ENCODE results near the gene ADCYAP1R1. TPM values are rescaled to one million over a fixed set of nuclear protein-coding genes. Genes with fewer than 3 reads are reported as not detected.

ADCYAP1R1 gene
- total RNA-seq, 1 experiment from 2014 or later = not detected

DNA sequence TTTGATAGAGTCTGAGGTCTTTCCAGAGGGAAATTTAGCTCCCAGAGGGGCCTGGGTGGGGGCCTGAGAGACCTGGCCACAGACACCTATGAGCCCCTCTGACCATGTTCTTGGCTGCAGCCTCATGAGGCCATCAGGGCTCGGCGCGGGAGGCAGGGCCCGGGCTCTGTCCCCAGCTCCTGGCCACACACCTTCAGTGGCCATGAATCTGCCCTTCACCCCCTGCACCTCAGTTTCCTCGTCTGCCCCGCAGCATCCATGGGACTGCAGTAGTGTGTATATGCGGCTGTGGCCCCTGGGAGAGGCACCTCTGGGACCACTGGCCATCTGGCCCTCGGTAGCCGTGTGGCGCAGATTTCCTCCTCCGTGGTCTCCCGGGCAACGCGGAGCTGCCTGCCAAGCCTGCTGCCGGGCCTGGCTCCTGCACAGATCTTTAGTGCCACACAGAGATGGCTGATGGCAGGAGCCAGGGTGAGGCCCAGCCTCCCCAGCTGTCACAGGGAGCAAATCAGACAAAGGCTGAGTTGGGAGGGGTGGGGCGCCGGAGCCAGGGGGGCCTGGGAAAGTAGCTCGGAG, 23.6 kb upstream of the ADCYAP1R1 start:
- Histone ChIP-seq H3K36me3 (no peaks in the 10 kb centered on the region), H3K9me3 (no peaks in the 10 kb centered on the region), H3K4me3 (no peak overlapping the region), H3K27me3 (no peaks in the 10 kb centered on the region)
- DNase-seq = no peak

GRCh38 chr7:31029251-31030042, 22.7 kb upstream of the ADCYAP1R1 start:
- Histone ChIP-seq H3K27me3 (no peaks in the 10 kb centered on the region), H3K4me3 (no peak overlapping the region), H3K9me3 (no peaks in the 10 kb centered on the region), H3K36me3 (no peaks in the 10 kb centered on the region)
- no peak for DNase-seq

GRCh38 chr7:31033674-31034300, 18.3 kb upstream of the ADCYAP1R1 start:
- H3K36me3 ChIP-seq = no peaks in the 10 kb centered on the region
- DNase-seq = no peak

DNA sequence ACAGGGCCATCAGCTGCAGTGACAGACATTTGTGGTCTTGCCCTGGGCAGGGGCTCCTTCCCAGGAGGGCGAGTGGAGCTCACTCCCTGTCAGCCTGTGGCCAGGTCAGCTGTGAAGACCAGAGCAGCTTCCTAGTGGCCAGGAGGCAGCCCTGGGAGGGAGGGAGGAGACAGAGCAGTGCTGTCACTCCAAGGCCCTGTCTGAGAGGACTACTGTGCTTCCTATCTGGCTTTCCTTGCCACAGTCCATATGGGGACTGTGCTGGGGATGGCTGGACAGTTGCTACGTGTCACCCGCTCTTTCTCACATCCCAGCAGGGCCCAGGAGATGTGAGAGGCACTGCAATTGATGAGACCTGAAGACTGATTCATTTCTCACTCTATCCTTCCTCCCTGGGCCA, 15.2 kb upstream of the ADCYAP1R1 start:
- H3K9me3 ChIP-seq = no peaks in the 10 kb centered on the region
- H3K36me3 ChIP-seq = no peaks in the 10 kb centered on the region
- no peaks in the 10 kb centered on the region for H3K27me3 ChIP-seq
- no peak overlapping the region for H3K4me3 ChIP-seq
- no peak for DNase-seq

More at GRCh38 chr7:31033674-31034300, 18.3 kb upstream of the ADCYAP1R1 start:
- Histone ChIP-seq H3K27me3 (no peaks in the 10 kb centered on the region), H3K4me3 (no peak overlapping the region), H3K9me3 (no peaks in the 10 kb centered on the region)

DNA sequence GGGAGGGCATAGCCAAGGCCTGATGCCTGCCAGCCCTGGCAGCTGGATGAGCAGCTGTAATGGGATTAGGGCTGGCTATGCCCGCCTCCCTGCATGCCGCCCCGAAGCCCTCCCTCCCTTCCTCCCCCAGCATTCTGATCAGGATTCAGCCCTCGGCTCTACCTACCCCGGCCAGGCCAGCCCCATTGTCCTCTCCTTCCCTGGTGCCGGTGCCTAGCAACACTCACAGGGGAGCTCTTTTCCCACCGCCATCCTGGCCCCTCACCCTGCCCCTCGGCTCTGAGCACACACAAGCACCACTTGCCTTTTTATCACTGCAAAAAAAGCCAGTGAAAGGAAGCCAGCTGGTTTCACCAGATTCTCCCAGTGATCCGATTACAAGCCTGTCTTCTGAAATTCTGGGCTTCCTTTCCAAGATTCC, 9.0 kb upstream of the ADCYAP1R1 start:
- no peak for DNase-seq
- H3K27me3 ChIP-seq = no peaks in the 10 kb centered on the region
- H3K4me3 ChIP-seq = no peak overlapping the region

DNA sequence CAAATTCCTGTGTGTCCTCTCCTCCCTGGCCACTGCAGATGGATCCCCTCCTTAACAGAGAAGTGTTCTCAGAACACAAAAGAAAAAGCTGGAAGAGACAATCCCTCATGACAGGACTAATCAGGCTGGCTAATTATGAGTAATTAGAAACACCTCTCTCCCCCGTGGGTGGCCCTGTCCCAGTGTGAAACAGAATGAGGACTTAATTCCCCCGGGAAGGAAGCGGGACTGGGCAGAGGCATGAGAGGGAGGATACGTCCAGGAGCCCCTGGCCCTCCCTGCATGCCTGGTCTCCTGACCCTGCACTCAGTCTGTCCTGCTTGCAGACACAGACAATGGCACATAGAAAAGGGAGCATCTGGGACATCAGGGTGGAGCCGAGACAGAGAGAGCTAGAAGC, 7.6 kb upstream of the ADCYAP1R1 start:
- Histone ChIP-seq H3K36me3 (no peaks in the 10 kb centered on the region), H3K9me3 (no peaks in the 10 kb centered on the region), H3K4me3 (no peak overlapping the region), H3K27me3 (no peaks in the 10 kb centered on the region)
- DNase-seq = no peak

More for the DNA sequence above, 9.0 kb upstream of the ADCYAP1R1 start:
- no peaks in the 10 kb centered on the region for H3K9me3 ChIP-seq
- no peaks in the 10 kb centered on the region for H3K36me3 ChIP-seq

- no peaks in the 10 kb centered on the region for H3K36me3 ChIP-seq
- H3K4me3 ChIP-seq = no peak overlapping the region
- H3K27me3 ChIP-seq = peaks cover 6% of the 10 kb centered on the region
- DNase-seq = no peak
- H3K9me3 ChIP-seq = no peaks in the 10 kb centered on the region
These were observed 5.4 kb upstream of the ADCYAP1R1 start for GRCh38 chr7:31046723-31047122.

DNA sequence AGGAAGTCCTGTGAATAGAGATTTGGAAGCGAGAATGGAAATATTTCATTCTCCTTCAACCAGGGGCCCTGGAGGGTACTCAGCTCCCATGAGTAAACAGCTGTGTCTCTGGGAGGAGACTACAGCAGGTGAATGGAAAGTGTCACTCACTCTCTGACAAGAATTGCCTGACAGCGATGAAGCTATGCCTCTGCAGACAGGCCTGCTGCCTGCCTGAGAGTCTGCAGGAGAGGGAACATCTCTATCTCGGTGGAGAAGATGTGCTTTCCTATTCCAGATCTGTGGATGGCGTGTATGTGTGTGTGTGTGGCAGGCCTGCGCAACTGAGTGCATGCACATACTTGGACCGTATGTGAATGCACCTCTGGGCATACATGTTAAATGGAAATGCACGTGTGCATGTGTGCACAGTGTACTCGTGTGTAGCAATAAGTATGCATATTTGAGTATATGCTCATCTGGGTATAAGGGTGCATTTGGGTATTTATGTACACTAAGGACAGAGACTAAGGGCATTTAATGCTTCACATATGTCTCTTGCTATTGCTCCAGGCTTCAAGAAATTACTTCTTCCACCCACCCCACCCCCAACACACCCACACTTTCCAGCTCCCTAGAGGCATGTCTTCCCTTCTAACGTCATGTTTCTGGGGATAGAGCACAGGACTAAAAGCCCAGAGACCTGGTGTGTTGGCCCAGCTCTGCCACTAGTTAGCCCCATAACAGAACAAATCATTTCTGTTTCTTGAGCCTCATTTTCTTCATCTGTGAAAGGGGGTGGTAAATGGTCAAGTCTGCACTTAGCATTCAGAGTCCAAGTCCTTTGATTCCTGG, 4.6 kb upstream of the ADCYAP1R1 start:
- H3K4me3 ChIP-seq = no peak overlapping the region
- no peak for DNase-seq
- no peaks in the 10 kb centered on the region for H3K36me3 ChIP-seq
- peaks cover 9% of the 10 kb centered on the region for H3K27me3 ChIP-seq
- no peaks in the 10 kb centered on the region for H3K9me3 ChIP-seq

GRCh38 chr7:31049005-31049765, 2.9 kb upstream of the ADCYAP1R1 start:
- no peaks in the 10 kb centered on the region for H3K36me3 ChIP-seq
- no peak overlapping the region for H3K4me3 ChIP-seq
- H3K27me3 ChIP-seq = peaks cover 18% of the 10 kb centered on the region
- no peak for DNase-seq
- H3K9me3 ChIP-seq = no peaks in the 10 kb centered on the region

GRCh38 chr7:31052487-31052840, 356 bp downstream of the ADCYAP1R1 start:
- no peak overlapping the region for H3K4me3 ChIP-seq
- H3K36me3 ChIP-seq = no peaks in the 10 kb centered on the region
- H3K9me3 ChIP-seq = no peaks in the 10 kb centered on the region
- peaks cover 18% of the 10 kb centered on the region for H3K27me3 ChIP-seq
- no peak for DNase-seq

DNA sequence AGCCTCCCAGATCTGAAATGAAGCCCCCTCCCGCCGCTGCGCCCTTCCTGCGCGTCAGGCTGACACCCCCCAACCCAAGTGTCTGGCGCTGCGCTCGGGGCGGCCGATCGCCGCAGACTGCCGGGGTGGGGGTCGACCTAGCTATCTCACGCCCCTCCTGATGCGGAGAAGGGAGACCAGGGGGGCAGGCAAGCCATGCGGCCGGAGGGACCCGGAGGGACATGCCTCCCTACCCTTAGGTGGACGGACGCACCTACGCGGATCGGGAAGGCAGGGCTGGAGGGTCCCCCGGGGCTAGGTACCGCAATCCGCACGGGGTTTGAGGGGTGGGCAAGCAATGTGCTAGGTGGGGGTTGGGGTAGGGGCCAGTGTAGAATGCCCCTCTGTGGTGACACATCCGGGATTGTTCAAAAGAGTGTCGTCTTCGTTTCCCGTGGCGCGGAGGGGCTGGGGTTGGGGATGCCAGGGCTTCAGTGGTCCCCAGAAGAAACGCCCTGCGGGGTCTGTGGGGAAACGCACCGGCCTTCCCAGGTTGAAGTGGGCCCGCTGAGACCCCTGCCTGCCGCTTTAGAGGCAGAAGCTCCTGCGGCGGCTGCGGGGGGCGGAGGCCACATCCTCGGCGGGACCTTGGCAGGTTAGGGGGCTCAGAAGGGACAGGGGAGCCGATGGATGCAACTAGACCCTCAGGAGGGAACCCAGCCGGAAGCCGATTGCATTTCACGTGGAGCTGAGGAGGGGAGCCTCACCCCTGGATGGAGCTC, 913 bp downstream of the ADCYAP1R1 start:
- Histone ChIP-seq H3K4me3 (no peak overlapping the region), H3K9me3 (no peaks in the 10 kb centered on the region), H3K27me3 (peaks cover 18% of the 10 kb centered on the region), H3K36me3 (no peaks in the 10 kb centered on the region)
- no peak for DNase-seq

GRCh38 chr7:31053986-31054385, 1.9 kb downstream of the ADCYAP1R1 start:
- no peaks in the 10 kb centered on the region for H3K9me3 ChIP-seq
- peaks cover 18% of the 10 kb centered on the region for H3K27me3 ChIP-seq
- DNase-seq = no peak
- H3K4me3 ChIP-seq = no peak overlapping the region
- H3K36me3 ChIP-seq = no peaks in the 10 kb centered on the region

- Histone ChIP-seq H3K9me3 (no peaks in the 10 kb centered on the region), H3K27me3 (peaks cover 18% of the 10 kb centered on the region)
- no peak for DNase-seq
These were observed 2.6 kb downstream of the ADCYAP1R1 start for GRCh38 chr7:31054608-31055278.

DNA sequence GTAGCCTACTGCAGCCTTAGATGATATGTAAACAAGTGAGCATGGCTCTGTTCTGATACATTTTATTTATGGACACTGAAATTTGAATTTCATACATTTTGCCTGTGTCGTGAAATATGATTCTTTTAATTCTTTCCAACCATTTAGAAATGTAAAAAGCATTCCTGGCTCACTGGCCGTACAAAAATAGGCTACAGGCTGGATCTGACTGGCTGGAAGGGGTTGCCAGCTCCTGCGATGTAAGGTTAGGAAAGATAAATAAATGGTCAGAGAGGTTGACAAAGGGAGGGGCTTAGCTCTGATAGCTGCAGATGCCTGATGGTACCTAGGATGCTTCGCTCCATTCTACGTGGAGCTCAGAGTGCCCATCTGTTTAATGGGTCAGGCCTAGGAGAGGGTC, 3.4 kb downstream of the ADCYAP1R1 start:
- Histone ChIP-seq H3K9me3 (no peaks in the 10 kb centered on the region), H3K27me3 (peaks cover 17% of the 10 kb centered on the region), H3K36me3 (no peaks in the 10 kb centered on the region), H3K4me3 (no peak overlapping the region)
- DNase-seq = no peak

More at GRCh38 chr7:31054608-31055278, 2.6 kb downstream of the ADCYAP1R1 start:
- H3K4me3 ChIP-seq = no peak overlapping the region
- H3K36me3 ChIP-seq = no peaks in the 10 kb centered on the region

DNA sequence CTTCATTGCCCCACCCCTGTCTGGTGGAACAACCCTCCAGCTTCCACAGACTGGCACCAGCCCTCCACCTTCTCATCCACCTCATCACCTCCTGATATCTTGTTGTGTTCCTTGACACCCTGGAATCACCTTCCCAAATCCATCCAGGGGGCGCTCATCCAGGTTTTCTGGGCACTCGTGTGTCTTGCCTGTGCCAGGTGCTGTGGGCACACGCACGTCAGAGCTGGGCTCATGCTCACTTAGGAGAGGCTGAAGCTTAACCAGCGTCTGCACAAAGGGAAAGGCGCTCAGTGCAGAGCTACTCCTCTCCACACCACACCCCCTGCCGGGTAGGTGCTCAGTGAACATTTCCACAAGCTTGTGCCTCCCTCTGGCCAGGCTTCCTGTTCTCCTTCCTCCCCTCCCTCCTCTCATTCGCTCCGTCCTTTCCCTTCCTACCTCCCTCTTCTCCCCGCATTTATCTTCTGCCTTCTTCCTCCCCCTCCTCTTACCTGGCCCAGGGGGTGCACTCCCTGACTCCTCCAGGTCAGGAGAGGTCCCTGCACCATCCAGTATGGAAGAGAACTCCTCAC, 4.8 kb downstream of the ADCYAP1R1 start:
- DNase-seq = no peak
- Histone ChIP-seq H3K27me3 (peaks cover 11% of the 10 kb centered on the region), H3K4me3 (no peak overlapping the region), H3K9me3 (no peaks in the 10 kb centered on the region), H3K36me3 (no peaks in the 10 kb centered on the region)
